Gastroesophageal sphincter (tissue), 4 donors: ENCODE measurements around the gene LLGL1. TPM values are rescaled to one million over a fixed set of nuclear protein-coding genes. Genes with fewer than 3 reads are reported as not detected.

Source experiments
- ATAC-seq: fragments of 150-250 bp; one replicate; pipeline ENCODE4 v1.9.1; 2016; ENCODE audit warnings: mild to moderate bottlenecking, moderate library complexity
- H3K27ac ChIP-seq, 4 donors: fragments of 200-600 bp; sonication (generic) in 3 of 4; 1 replicate in 3 of 4; 2 replicates in 1 of 4; pipeline ENCODE4 v1.5.1; 2016 to 2019
- H3K27me3 ChIP-seq: fragments of 200-600 bp; sonication (generic); one replicate; pipeline ENCODE4 v1.5.1; 2019
- H3K36me3 ChIP-seq, 2 donors: fragments of 200-600 bp; sonication (generic); one replicate each; pipeline ENCODE4 v1.5.1; 2019; ENCODE audit warnings: control low read depth in 1 of 2
- H3K4me1 ChIP-seq, 3 donors: fragments of 200-600 bp; sonication (generic); 1 replicate in 2 of 3; 2 replicates in 1 of 3; pipeline ENCODE4 v1.5.1; 2016 to 2019; ENCODE audit warnings: control low read depth in 2 of 3
- H3K4me3 ChIP-seq, 2 donors: fragments of 200-600 bp; sonication (generic); one replicate each; pipeline ENCODE4 v1.5.1; 2019; ENCODE audit warnings: mild to moderate bottlenecking in 1 of 2, moderate library complexity in 1 of 2
- H3K9me3 ChIP-seq, 3 donors: fragments of 200-600 bp; sonication (generic); one replicate each; pipeline ENCODE4 v1.5.1; 2017 to 2019; ENCODE audit warnings: control low read depth in 2 of 3
- CTCF ChIP-seq, 4 experiments: fragments of 200-600 bp in 2 of 4; fragments of 450-650 bp in 2 of 4; sonication (generic) in 1 of 4; IDR thresholded peaks; one replicate each; pipeline ENCODE4 v1.5.1; 2017 to 2019; ENCODE audit warnings: antibody characterized with exemption in 4 of 4, mild to moderate bottlenecking in 2 of 4, moderate library complexity in 2 of 4
- EP300 ChIP-seq: sonication (generic); formaldehyde crosslinking; IDR thresholded peaks from one replicate; pipeline ENCODE4 v1.6.1; 2017; ENCODE audit warnings: antibody characterized with exemption, mild to moderate bottlenecking
- POLR2A ChIP-seq, 2 donors: fragments of 450-650 bp; IDR thresholded peaks; one replicate each; pipeline ENCODE4 v1.6.1; 2017; ENCODE audit warnings: antibody characterized with exemption in 2 of 2, mild to moderate bottlenecking in 2 of 2, moderate library complexity in 1 of 2
- POLR2AphosphoS5 ChIP-seq: sonication (generic); formaldehyde crosslinking; IDR thresholded peaks from one replicate; pipeline ENCODE4 v1.6.1; 2017; ENCODE audit warnings: antibody characterized with exemption
- WGBS, 2 donors: methylation state at CpG; one replicate each; pipeline ENCODE4 v1.1.5; 2018; ENCODE audit warnings: low coverage in 1 of 2; 5-methylcytosine and 5-hydroxymethylcytosine counted together
- total RNA-seq, 4 donors: library from RNA; depleted of rRNA; stranded (reverse); fragments of >200 nt; gene quantifications; one replicate each; pipeline ENCODE4 v1.1.0, GENCODE V29; 2016

Gene LLGL1
- total RNA-seq, 4 donors from 2014 or later, result 16.7 to 31.7 (median 22.1) TPM

DNA sequence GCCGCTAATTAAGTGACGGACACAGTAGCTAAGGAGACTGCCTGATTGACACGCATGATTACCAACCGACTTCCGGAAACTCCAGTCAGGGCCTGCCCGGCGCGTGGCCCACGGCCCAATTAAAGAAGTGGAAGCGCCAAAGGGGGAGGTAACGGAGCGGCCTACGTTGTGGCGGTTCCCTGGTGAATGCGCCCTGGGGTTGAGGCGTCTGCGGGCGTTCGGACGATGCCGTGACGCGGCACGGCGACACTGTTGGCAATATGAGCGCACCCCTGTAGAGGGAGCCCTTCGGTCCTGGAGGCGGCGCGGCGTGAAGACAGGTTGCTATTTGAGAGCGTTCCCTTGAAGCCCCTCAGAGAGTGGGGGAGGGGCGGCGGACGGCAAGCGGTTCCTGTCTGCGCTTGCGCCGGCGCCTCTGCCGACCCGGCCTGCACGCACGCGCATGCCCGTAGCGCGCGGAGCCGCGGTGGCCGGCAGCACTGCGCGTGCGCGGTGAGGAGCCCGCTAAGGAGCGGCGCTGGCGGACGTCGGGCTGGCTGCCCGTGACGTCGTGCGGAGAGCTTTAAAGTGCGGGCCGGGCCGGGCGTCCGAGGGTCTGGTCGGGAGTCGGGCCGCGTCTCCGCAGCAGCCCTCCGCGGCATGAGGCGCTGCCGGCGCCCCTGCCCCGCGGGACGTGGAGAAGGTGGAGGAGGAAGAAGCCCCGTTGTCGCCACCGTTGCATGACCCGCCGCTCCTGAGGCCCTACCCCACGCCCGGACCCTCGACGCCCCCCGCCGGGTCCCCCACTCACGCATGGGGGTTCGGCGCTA, 41.9 kb upstream of the LLGL1 start, which contains the start of gene ALKBH5:
Gene ALKBH5, plus strand, starts transcription at position 495 of the 809 bp plus-strand sequence. CDS start 416 bp downstream, outside the sequence.
- Histone ChIP-seq H3K27me3 (no peaks in the 10 kb centered on the region), H3K9me3 (no peaks in the 10 kb centered on the region), H3K4me3 (peak within 1 kb of the TSS; percentile 79 to 99), H3K4me1 (peaks cover 0 to 55% (median 27%) of the 10 kb centered on the region in 3 donors), H3K36me3 (no peaks in the 10 kb centered on the region), H3K27ac (peak within 1 kb of the TSS; percentile 93 to 99 (median 94))
- WGBS, 2 donors, result no CpG with 5 or more reads among the region's 98 CpGs
- peak; percentile 95 for ATAC-seq
- peak; percentile 97 for TF ChIP-seq POLR2AphosphoS5
- no peak for TF ChIP-seq EP300
- peak; percentile 97 to 98 for TF ChIP-seq POLR2A (IDR thresholded peaks at IDR 0.05)
- peak in 2 of 4 experiments; percentile 22 to 23 for TF ChIP-seq CTCF (IDR thresholded peaks at IDR 0.05)

GRCh38 chr17:18184143-18185031, 41.0 kb upstream of the LLGL1 start:
- Histone ChIP-seq H3K4me1 (peaks cover 0 to 64% (median 36%) of the 10 kb centered on the region in 3 donors), H3K4me3 (peak overlapping the region; percentile 79 to 99), H3K9me3 (no peaks in the 10 kb centered on the region), H3K36me3 (no peaks in the 10 kb centered on the region), H3K27me3 (no peaks in the 10 kb centered on the region), H3K27ac (peak overlapping the region; percentile 93 to 99 (median 94))
- TF ChIP-seq POLR2A (IDR thresholded peaks at IDR 0.05) (peak; percentile 23 to 44), CTCF (IDR thresholded peaks at IDR 0.05) (no peak), EP300 (no peak), POLR2AphosphoS5 (peak; percentile 64)
- WGBS, 2 donors, result 0% methylated on average over 1 of the region's 92 CpGs; no CpG with 5 or more reads in 1 of the 2 donors
- no peak for ATAC-seq

DNA sequence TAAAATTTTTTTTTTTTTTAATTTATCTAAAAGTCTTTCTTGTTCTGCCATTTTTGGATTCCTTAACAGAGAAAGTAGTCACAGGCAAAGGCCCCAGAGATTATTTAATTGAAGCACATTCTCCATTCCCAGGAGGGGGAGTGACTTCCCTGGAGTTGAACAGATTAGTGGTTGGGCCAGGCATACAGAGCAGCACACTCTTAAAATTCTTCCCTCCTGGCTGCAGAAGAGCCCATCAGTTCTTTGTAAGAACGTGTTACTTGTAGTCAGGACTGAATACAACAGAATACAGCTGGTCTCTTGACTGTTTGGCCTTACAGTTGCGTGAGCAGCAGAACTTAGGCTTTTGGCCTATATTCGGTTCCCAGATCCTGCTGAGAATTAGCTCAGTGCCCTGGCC, 40.0 kb upstream of the LLGL1 start:
- peak overlapping the region; percentile 2 to 99 (median 86) for H3K27ac ChIP-seq
- ATAC-seq, result no peak
- H3K9me3 ChIP-seq, result no peaks in the 10 kb centered on the region
- no peaks in the 10 kb centered on the region for H3K27me3 ChIP-seq
- H3K4me3 ChIP-seq, result peak overlapping the region; percentile 79 to 99
- 5 to 17% methylated on average over 1 to 3 of the region's 3 CpGs for WGBS, 2 donors
- H3K36me3 ChIP-seq, result no peaks in the 10 kb centered on the region
- peaks cover 2 to 74% (median 46%) of the 10 kb centered on the region in 3 donors for H3K4me1 ChIP-seq
- TF ChIP-seq EP300 (no peak), POLR2AphosphoS5 (no peak), CTCF (IDR thresholded peaks at IDR 0.05) (no peak), POLR2A (IDR thresholded peaks at IDR 0.05) (no peak)

- no peak for ATAC-seq
Observed at GRCh38 chr17:18185832-18186626, 39.4 kb upstream of the LLGL1 start.

More at GRCh38 chr17:18185832-18186626, 39.4 kb upstream of the LLGL1 start:
- TF ChIP-seq POLR2AphosphoS5, result no peak
- no peak for TF ChIP-seq CTCF (IDR thresholded peaks at IDR 0.05)
- TF ChIP-seq POLR2A (IDR thresholded peaks at IDR 0.05), result no peak
- TF ChIP-seq EP300, result no peak
- Histone ChIP-seq H3K4me3 (peak overlapping the region; percentile 79 to 99), H3K36me3 (no peaks in the 10 kb centered on the region), H3K4me1 (peaks cover 7 to 79% (median 51%) of the 10 kb centered on the region in 3 donors), H3K27ac (peak overlapping the region; percentile 2 to 99 (median 86)), H3K27me3 (no peaks in the 10 kb centered on the region), H3K9me3 (no peaks in the 10 kb centered on the region)
- 35 to 58% methylated on average over 6 of the region's 10 CpGs for WGBS, 2 donors
